Stimulated activated CD4-positive, alpha-beta T cell treated with anti-CD3 and anti-CD28 coated beads, TNF-alpha, amount 100 ng/mL, for 24 hours (primary cell): ENCODE data around the gene ATXN10.

ENCODE experiments used
- DNase-seq, 3 experiments: peaks; one replicate each; pipeline ENCODE4 v3.0.0-alpha.2; 2020; ENCODE audit warnings: low read depth in 3 of 3

Gene ATXN10

GRCh38 chr22:45889539-45890350 is 218.1 kb downstream of the ATXN10 start:
- DNase-seq: no peak

GRCh38 chr22:45890351-45890635 is 218.7 kb downstream of the ATXN10 start:
- DNase-seq: no peak

GRCh38 chr22:45891021-45891421 is 219.4 kb downstream of the ATXN10 start:
- DNase-seq: no peak

GRCh38 chr22:45891471-45891995 is 219.9 kb downstream of the ATXN10 start:
- no peak for DNase-seq

- no peak for DNase-seq
Observed at GRCh38 chr22:45891996-45892621, 220.5 kb downstream of the ATXN10 start.

- DNase-seq: no peak
Observed at GRCh38 chr22:45892681-45893461, 221.2 kb downstream of the ATXN10 start.

- DNase-seq: no peak
Observed at GRCh38 chr22:45893516-45893915, 221.9 kb downstream of the ATXN10 start.
